H1 (cell line): ENCODE results near the gene FAM228B. TPM values are rescaled to one million over a fixed set of nuclear protein-coding genes. Genes with fewer than 3 reads are reported as not detected.

Experiments
- CTCF ChIA-PET: fragments of 300-600 bp; sonication (Branson Sonifier 250); formaldehyde crosslinking; loops from one replicate; lab custom pipeline; 2021; ENCODE audit not compliant: partially characterized antibody; lab: Charles Lee
- POLR2A ChIA-PET: fragments of 300-600 bp; sonication (Branson Sonifier 250); formaldehyde crosslinking; loops from one replicate; lab custom pipeline; 2021; ENCODE audit warnings: inconsistent platforms; ENCODE audit not compliant: partially characterized antibody; lab: Charles Lee
- DNase-seq, 2 experiments: peaks; one replicate each; pipeline versions ENCODE4 v3.0.0 to v3.0.0-alpha.2; 2010 to 2022; ENCODE audit warnings: low spot score in 2 of 2, low read depth in 1 of 2, mixed read lengths in 1 of 2
- FAIRE-seq: peaks from 2 replicates; lab custom pipeline; 2011; peaks lifted over from hg19 to GRCh38; lab: Jason Lieb, UNC
- H2AFZ ChIP-seq: 2 replicates; pipeline ENCODE4 v1.8.1; 2012; ENCODE audit warnings: low read length, inconsistent platforms
- H2AK5ac ChIP-seq: 2 replicates; pipeline ENCODE4 v1.6.1; 2013; ENCODE audit warnings: low read depth, low read length
- H2BK120ac ChIP-seq: replicated peaks from 2 replicates; pipeline ENCODE3; 2013; ENCODE audit warnings: low read depth, low read length, inconsistent platforms
- H2BK12ac ChIP-seq: 2 replicates; pipeline ENCODE4 v1.6.1; 2013; ENCODE audit warnings: low read depth, low read length
- H2BK15ac ChIP-seq: 2 replicates; pipeline ENCODE4 v1.6.1; 2013; ENCODE audit warnings: low read length
- H2BK20ac ChIP-seq: 2 replicates; pipeline ENCODE4 v1.6.1; 2013; ENCODE audit warnings: low read length
- H2BK5ac ChIP-seq: 2 replicates; pipeline ENCODE4 v1.6.1; 2013; ENCODE audit warnings: low read depth, low read length
- H3K14ac ChIP-seq: 2 replicates; pipeline ENCODE4 v1.6.1; 2013; ENCODE audit warnings: inconsistent platforms; ENCODE audit not compliant: insufficient read length
- H3K18ac ChIP-seq: 2 replicates; pipeline ENCODE4 v1.6.1; 2013; ENCODE audit warnings: low read length; ENCODE audit errors: extremely low read depth
- H3K23ac ChIP-seq: 2 replicates; pipeline ENCODE4 v1.6.1; 2013; ENCODE audit warnings: inconsistent platforms; ENCODE audit not compliant: insufficient read length
- H3K23me2 ChIP-seq: 2 replicates; pipeline ENCODE4 v1.6.1; 2013; ENCODE audit warnings: low read depth, low read length
- H3K27ac ChIP-seq: 2 replicates; pipeline ENCODE4 v1.6.1; 2011; ENCODE audit warnings: low read depth, low read length, inconsistent platforms
- H3K27me3 ChIP-seq, 4 experiments: replicated peaks in 1 of 4; 1 replicate in 1 of 4; 2 replicates in 3 of 4; pipeline versions ENCODE4 v1.6.1 to v1.8.1; 2011 to 2013; ENCODE audit warnings: low read length in 3 of 4, mild to moderate bottlenecking in 3 of 4, inconsistent platforms in 2 of 4, mixed read lengths in 2 of 4, moderate library complexity in 1 of 4; ENCODE audit not compliant: control insufficient read depth in 3 of 4, insufficient read depth in 3 of 4; ENCODE audit errors: extremely low read depth in 1 of 4
- H3K36me3 ChIP-seq, 4 experiments: 2 replicates each; pipeline versions ENCODE4 v1.6.1 to v1.8.1; 2011 to 2013; ENCODE audit warnings: mild to moderate bottlenecking in 4 of 4, low read length in 3 of 4, moderate library complexity in 2 of 4, control low read depth in 1 of 4, inconsistent platforms in 1 of 4; ENCODE audit not compliant: insufficient read depth in 4 of 4, control insufficient read depth in 2 of 4
- H3K4ac ChIP-seq: replicated peaks from 2 replicates; pipeline ENCODE3; 2013; ENCODE audit warnings: low read length, low read depth, mixed read lengths, inconsistent platforms; ENCODE audit not compliant: insufficient read length
- H3K4me1 ChIP-seq, 4 experiments: replicated peaks in 1 of 4; 1 replicate in 1 of 4; 2 replicates in 3 of 4; pipeline versions ENCODE4 v1.6.1 to v1.8.1; 2011 to 2013; ENCODE audit warnings: low read length in 3 of 4, inconsistent platforms in 2 of 4, mixed read lengths in 1 of 4; ENCODE audit not compliant: insufficient read depth in 4 of 4, control insufficient read depth in 3 of 4
- H3K4me2 ChIP-seq, 2 experiments: 2 replicates each; pipeline versions ENCODE4 v1.6.1 to v1.8.1; 2011 to 2013; ENCODE audit warnings: low read depth in 2 of 2, low read length in 2 of 2, control low read depth in 1 of 2, inconsistent platforms in 1 of 2, mild to moderate bottlenecking in 1 of 2; ENCODE audit not compliant: insufficient read depth in 1 of 2
- H3K4me3 ChIP-seq, 4 experiments: fragments of 200-600, 300-600 bp in 1 of 4; sonication (generic), shearing (Covaris generic), sonication (Bioruptor Twin) in 1 of 4; 2 replicates each; pipeline versions ENCODE4 v1.5.1 to v1.8.1; 2011 to 2016; ENCODE audit warnings: low read length in 4 of 4, low read depth in 3 of 4, control low read depth in 2 of 4, inconsistent platforms in 2 of 4, mild to moderate bottlenecking in 2 of 4, mixed read lengths in 1 of 4, moderate library complexity in 1 of 4; ENCODE audit not compliant: insufficient read depth in 2 of 4; ENCODE audit errors: extremely low read depth in 1 of 4
- H3K56ac ChIP-seq: replicated peaks from 2 replicates; pipeline ENCODE3; 2013; ENCODE audit warnings: low read depth, mild to moderate bottlenecking, mixed read lengths, low read length, inconsistent platforms; ENCODE audit not compliant: insufficient read length
- H3K79me1 ChIP-seq: 2 replicates; pipeline ENCODE4 v1.6.1; 2013; ENCODE audit warnings: low read depth, low read length, control low read depth
- H3K79me2 ChIP-seq, 2 experiments: 2 replicates each; pipeline versions ENCODE4 v1.6.1 to v1.8.1; 2012 to 2013; ENCODE audit warnings: low read length in 2 of 2, mild to moderate bottlenecking in 2 of 2, inconsistent platforms in 1 of 2; ENCODE audit not compliant: insufficient read depth in 2 of 2, control insufficient read depth in 1 of 2
- H3K9ac ChIP-seq, 4 experiments: replicated peaks in 1 of 4; 1 replicate in 1 of 4; 2 replicates in 3 of 4; pipeline versions ENCODE4 v1.6.1 to v1.8.1; 2011 to 2013; ENCODE audit warnings: low read depth in 3 of 4, low read length in 3 of 4, control low read depth in 2 of 4, mild to moderate bottlenecking in 2 of 4, moderate library complexity in 2 of 4, inconsistent platforms in 1 of 4; ENCODE audit errors: extremely low read depth in 1 of 4
- H3K9me3 ChIP-seq, 2 experiments: 2 replicates each; pipeline versions ENCODE4 v1.6.1 to v1.8.1; 2012 to 2013; ENCODE audit warnings: mild to moderate bottlenecking in 2 of 2, moderate library complexity in 2 of 2, control low read depth in 1 of 2, inconsistent platforms in 1 of 2, low read depth in 1 of 2, low read length in 1 of 2, mixed read lengths in 1 of 2; ENCODE audit not compliant: insufficient read depth in 2 of 2
- H4K20me1 ChIP-seq, 2 experiments: replicated peaks in 1 of 2; 2 replicates each; pipeline versions ENCODE3 to v1.8.1; 2011 to 2013; ENCODE audit warnings: inconsistent platforms in 2 of 2, low read length in 2 of 2, mild to moderate bottlenecking in 1 of 2; ENCODE audit not compliant: insufficient read depth in 2 of 2, control insufficient read depth in 1 of 2
- H4K5ac ChIP-seq: 2 replicates; pipeline ENCODE4 v1.6.1; 2013; ENCODE audit warnings: low read length, low read depth, mixed read lengths, inconsistent platforms; ENCODE audit not compliant: insufficient read length
- H4K8ac ChIP-seq: 2 replicates; pipeline ENCODE4 v1.8.0; 2013; ENCODE audit warnings: mild to moderate bottlenecking, moderate library complexity, low read length, inconsistent platforms; ENCODE audit not compliant: insufficient read depth; ENCODE audit errors: extremely low read depth
- H4K91ac ChIP-seq: replicated peaks from 2 replicates; pipeline ENCODE3; 2013; ENCODE audit warnings: low read length, mixed read lengths, inconsistent platforms; ENCODE audit not compliant: insufficient read length
- BACH1 ChIP-seq: IDR thresholded peaks from 2 replicates; pipeline ENCODE4 v1.6.1; 2012; ENCODE audit warnings: low read length, improper control_type of control experiment
- CBX8 ChIP-seq: fragments of 300-800, 300-1000 bp; sonication (generic); IDR thresholded peaks from 2 replicates; pipeline ENCODE4 v1.7.1; 2016; ENCODE audit warnings: low read depth, low read length, borderline replicate concordance
- CREB1 ChIP-seq: IDR thresholded peaks from 2 replicates; pipeline ENCODE4 v1.6.1; 2012; ENCODE audit warnings: inconsistent platforms
- EP300 ChIP-seq, 2 experiments: IDR thresholded peaks; 1 replicate in 1 of 2; 2 replicates in 1 of 2; pipeline ENCODE4 v1.6.1; 2011 to 2012; ENCODE audit warnings: low read depth in 2 of 2, low read length in 2 of 2, mild to moderate bottlenecking in 2 of 2, borderline replicate concordance in 1 of 2, inconsistent platforms in 1 of 2, moderate library complexity in 1 of 2
- GTF2F1 ChIP-seq: IDR thresholded peaks from 2 replicates; pipeline ENCODE4 v1.6.1; 2012; ENCODE audit warnings: low read depth, low read length, improper control_type of control experiment, borderline replicate concordance
- JUN ChIP-seq: IDR thresholded peaks from 2 replicates; pipeline ENCODE4 v1.6.1; 2011; ENCODE audit warnings: low read depth, mild to moderate bottlenecking, improper control_type of control experiment, low read length
- MAFK ChIP-seq: IDR thresholded peaks from 2 replicates; pipeline ENCODE4 v1.6.1; 2012; ENCODE audit warnings: low read depth, mild to moderate bottlenecking, improper control_type of control experiment, low read length
- NANOG ChIP-seq: IDR thresholded peaks from 2 replicates; pipeline ENCODE4 v1.6.1; 2011; ENCODE audit warnings: low read length, low read depth, mild to moderate bottlenecking, inconsistent platforms; ENCODE audit not compliant: insufficient read depth, poor library complexity, severe bottlenecking
- POLR2A ChIP-seq, 2 experiments: IDR thresholded peaks; 1 replicate in 1 of 2; 2 replicates in 1 of 2; pipeline ENCODE4 v1.6.1; 2011; ENCODE audit warnings: low read depth in 2 of 2, low read length in 2 of 2, mild to moderate bottlenecking in 2 of 2; ENCODE audit errors: control extremely low read depth in 1 of 2
- RNF2 ChIP-seq: fragments of 200-900, 300-1000 bp; sonication (generic); IDR thresholded peaks from 2 replicates; pipeline ENCODE4 v1.7.1; 2016; ENCODE audit warnings: borderline replicate concordance, low read depth, mild to moderate bottlenecking, antibody characterized with exemption, low read length; ENCODE audit not compliant: poor library complexity, severe bottlenecking; ENCODE audit errors: missing control alignments
- TAF1 ChIP-seq: IDR thresholded peaks from 2 replicates; pipeline ENCODE4 v1.6.1; 2011; ENCODE audit warnings: mild to moderate bottlenecking, low read depth, low read length
- YY1 ChIP-seq: IDR thresholded peaks from 2 replicates; pipeline ENCODE4 v1.6.1; 2011; ENCODE audit warnings: low read depth, mild to moderate bottlenecking, low read length
- polyA plus RNA-seq, 7 experiments: library from polyadenylated mRNA; depleted of rRNA in 3 of 7; stranded (reverse) in 5 of 7; unstranded in 2 of 7; fragments of >200 nt in 5 of 7; fragments of 200-250 nt in 2 of 7; gene quantifications; 1 replicate in 5 of 7; 2 replicates in 1 of 7; 4 replicates in 1 of 7; pipeline versions ENCODE4 v1.2.1 to v1.2.3, GENCODE V29; 2011 to 2013; ENCODE audit warnings: missing spikeins in 2 of 7, mixed read lengths in 2 of 7
- total RNA-seq: library from RNA; stranded (reverse); fragmentation: NEBNext Ultra II Directional; extraction: Animal tissue kit (Norgen Biotek cat#: 25700); gene quantifications from 2 replicates; pipeline ENCODE4 v1.2.1, GENCODE V29; 2021
- TF ChIP-seq, protein P1 (sequence below): IDR thresholded peaks from 2 replicates; pipeline ENCODE4 v1.6.1; 2011; ENCODE audit warnings: low read length, improper control_type of control experiment

Gene FAM228B
- total and polyA plus RNA-seq, 2 of the 8 experiments (the other 6 are each of a cell fraction or from before 2014, with no cell fraction given), result 1.4 to 3.2 TPM

DNA sequence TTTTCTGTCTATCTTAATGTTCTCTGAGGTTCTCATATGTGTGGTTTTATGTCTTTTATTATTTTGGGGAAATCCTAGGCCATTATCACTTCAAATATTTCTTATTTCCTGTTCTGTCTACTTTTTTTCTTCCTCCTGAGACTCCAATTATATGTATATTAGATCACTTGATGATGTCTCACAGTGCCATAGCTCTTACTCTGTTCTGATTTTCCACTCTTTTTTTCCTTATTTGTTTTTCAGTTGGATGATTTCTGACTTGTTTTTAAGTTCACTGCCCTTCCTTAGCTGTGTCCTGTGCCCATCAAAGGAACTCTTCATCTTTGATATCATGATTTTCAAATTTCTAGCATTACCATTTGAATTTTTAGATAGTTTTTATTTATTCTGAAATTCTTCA lies 24.1 kb downstream of the FAM228B start:
- Histone ChIP-seq H3K4me2 (no peak overlapping the region), H3K27ac (no peak overlapping the region), H3K56ac (no peak overlapping the region), H4K91ac (no peak overlapping the region), H3K18ac (no peak overlapping the region), H3K9ac (no peak overlapping the region), H4K20me1 (no peaks in the 10 kb centered on the region), H2AK5ac (no peak overlapping the region), H4K8ac (no peak overlapping the region), H2AFZ (no peak overlapping the region), H2BK5ac (no peak overlapping the region), H2BK12ac (no peak overlapping the region), H2BK120ac (no peak overlapping the region), H2BK20ac (no peak overlapping the region), H3K9me3 (peaks cover 5 to 7% of the 10 kb centered on the region in 2 experiments; a peak in 3 of 4 replicates), H3K27me3 (peaks cover 0 to 1% (median 0%) of the 10 kb centered on the region in 4 experiments; a peak in 1 of 7 replicates), H3K23ac (no peak overlapping the region), H4K5ac (no peak overlapping the region), H3K79me1 (no peaks in the 10 kb centered on the region), H3K4me1 (no peaks in the 10 kb centered on the region), H3K14ac (no peak overlapping the region), H3K4me3 (no peak overlapping the region), H3K23me2 (no peaks in the 10 kb centered on the region; the same call in 1 of the 2 replicates), H2BK15ac (no peak overlapping the region), H3K36me3 (0 out of 8 replicates have a peak, but pooled peaks cover 0 to 3% (median 0%) of the 10 kb centered on the region in 4 experiments), H3K4ac (no peak overlapping the region), H3K79me2 (no peaks in the 10 kb centered on the region)
- no peak for FAIRE-seq
- CTCF ChIA-PET, result no interaction called here
- DNase-seq, result no peak
- POLR2A ChIA-PET, result no interaction called here
- TF ChIP-seq YY1 (no peak), MAFK (no peak), CREB1 (no peak), TAF1 (no peak), RNF2 (no peak), POLR2A (IDR thresholded peaks at IDR 0.05; ENCODE audit: control extremely low read depth in 1 of 2, low read depth in 2 of 2, low read length in 2 of 2) (no peak), NANOG (no peak), GTF2F1 (no peak), BACH1 (no peak), JUN (no peak), EP300 (IDR thresholded peaks at IDR 0.05; ENCODE audit: borderline replicate concordance in 1 of 2, low read depth in 2 of 2, low read length in 2 of 2) (no peak), CBX8 (no peak)
- TF ChIP-seq, protein P1, sequence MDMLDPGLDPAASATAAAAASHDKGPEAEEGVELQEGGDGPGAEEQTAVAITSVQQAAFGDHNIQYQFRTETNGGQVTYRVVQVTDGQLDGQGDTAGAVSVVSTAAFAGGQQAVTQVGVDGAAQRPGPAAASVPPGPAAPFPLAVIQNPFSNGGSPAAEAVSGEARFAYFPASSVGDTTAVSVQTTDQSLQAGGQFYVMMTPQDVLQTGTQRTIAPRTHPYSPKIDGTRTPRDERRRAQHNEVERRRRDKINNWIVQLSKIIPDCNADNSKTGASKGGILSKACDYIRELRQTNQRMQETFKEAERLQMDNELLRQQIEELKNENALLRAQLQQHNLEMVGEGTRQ, result no peak
